Breast epithelium (tissue), 4 donors: Measurements from ENCODE around the gene FAM204A. TPM values are rescaled to one million over a fixed set of nuclear protein-coding genes. Genes with fewer than 3 reads are reported as not detected.
A peak's percentile ranks its signal among the peaks of the same experiment; 100 is the strongest.

ENCODE experiments used
- DNase-seq, 2 donors: peaks; one replicate each; pipeline ENCODE4 v3.0.0-alpha.2; 2019; ENCODE audit warnings: low spot score in 2 of 2
- H3K27ac ChIP-seq, 2 donors: fragments of 200-600 bp; sonication (generic) in 1 of 2; one replicate each; pipeline ENCODE4 v1.5.1; 2016 to 2019; ENCODE audit warnings: mild to moderate bottlenecking in 1 of 2
- H3K27me3 ChIP-seq, 2 donors: fragments of 200-600 bp; sonication (generic) in 1 of 2; one replicate each; pipeline versions ENCODE4 v1.5.1 to v1.6.0; 2017 to 2019; ENCODE audit warnings: control low read depth in 1 of 2, mild to moderate bottlenecking in 1 of 2
- H3K36me3 ChIP-seq: fragments of 200-600 bp; one replicate; pipeline ENCODE4 v1.5.1; 2019
- H3K4me1 ChIP-seq, 2 donors: fragments of 200-600 bp; sonication (generic); one replicate each; pipeline ENCODE4 v1.5.1; 2016 to 2019; ENCODE audit warnings: control low read depth in 1 of 2
- H3K4me3 ChIP-seq, 3 donors: fragments of 200-600 bp; sonication (generic); 1 replicate in 2 of 3; 2 replicates in 1 of 3; pipeline ENCODE4 v1.5.1; 2016 to 2019; ENCODE audit warnings: mild to moderate bottlenecking in 3 of 3, moderate library complexity in 2 of 3
- H3K9me3 ChIP-seq, 2 donors: fragments of 200-600 bp; sonication (generic) in 1 of 2; one replicate each; pipeline ENCODE4 v1.5.1; 2016 to 2019; ENCODE audit warnings: control low read depth in 1 of 2
- CTCF ChIP-seq, 3 donors: fragments of 450-650 bp; IDR thresholded peaks; one replicate each; pipeline ENCODE4 v1.5.1; 2016 to 2017; ENCODE audit warnings: antibody characterized with exemption in 3 of 3, mild to moderate bottlenecking in 3 of 3, moderate library complexity in 3 of 3
- POLR2A ChIP-seq: fragments of 450-650 bp; IDR thresholded peaks from one replicate; pipeline ENCODE4 v1.6.1; 2016; ENCODE audit warnings: antibody characterized with exemption, mild to moderate bottlenecking, moderate library complexity
- POLR2AphosphoS5 ChIP-seq, 3 donors: sonication (generic); formaldehyde crosslinking; IDR thresholded peaks; one replicate each; pipeline ENCODE4 v1.6.1; 2017; ENCODE audit warnings: antibody characterized with exemption in 3 of 3
- intact Hi-C: fragments of 100-400 bp; cut with DNase I; formaldehyde crosslinking; loops from one replicate; pipeline ENCODE4 v1.15.1; 2023; ENCODE audit warnings: low total_unique reads
- total RNA-seq, 3 donors: library from RNA; depleted of rRNA; stranded (reverse); fragments of >200 nt; gene quantifications; one replicate each; pipeline ENCODE4 v1.1.0, GENCODE V29; 2016

FAM204A gene
- total RNA-seq, result 10 to 100 TPM; 28.2 to 71.4 (median 59.6) TPM

GRCh38 chr10:118341791-118342637 lies at the start of gene FAM204A:
TSS of gene FAM204A (minus strand) at chr10:118342324. CDS start at chr10:118336415, 5,909 bp downstream.
- Histone ChIP-seq H3K9me3 (no peaks in the 10 kb centered on the region), H3K27ac (peak within 1 kb of the TSS; percentile 79 to 89), H3K4me1 (peaks cover 0 to 5% of the 10 kb centered on the region in 2 donors), H3K36me3 (no peaks in the 10 kb centered on the region), H3K4me3 (peak within 1 kb of the TSS; percentile 81 to 99 (median 99)), H3K27me3 (no peaks in the 10 kb centered on the region)
- intact Hi-C loops, result no loop called here
- TF ChIP-seq CTCF (IDR thresholded peaks at IDR 0.05) (no peak), POLR2AphosphoS5 (IDR thresholded peaks at IDR 0.05) (peak; percentile 86 to 92 (median 87)), POLR2A (peak; percentile 68)
- DNase-seq, result peak; percentile 95 to 96

GRCh38 chr10:118383699-118384098 lies 41.6 kb upstream of the FAM204A start:
- Histone ChIP-seq H3K4me1 (no peaks in the 10 kb centered on the region), H3K36me3 (no peaks in the 10 kb centered on the region), H3K27ac (no peak overlapping the region), H3K9me3 (no peaks in the 10 kb centered on the region), H3K4me3 (no peak overlapping the region), H3K27me3 (peaks cover 0 to 13% of the 10 kb centered on the region in 2 donors)
- DNase-seq, result no peak
- intact Hi-C loops, result no loop called here
- no peak for TF ChIP-seq POLR2AphosphoS5 (IDR thresholded peaks at IDR 0.05)
- TF ChIP-seq POLR2A, result no peak

GRCh38 chr10:118383063-118383689 lies 41.1 kb upstream of the FAM204A start:
- TF ChIP-seq CTCF (IDR thresholded peaks at IDR 0.05), result no peak
- no peak for TF ChIP-seq POLR2AphosphoS5 (IDR thresholded peaks at IDR 0.05)
- TF ChIP-seq POLR2A, result no peak
- DNase-seq, result no peak
- Histone ChIP-seq H3K9me3 (no peaks in the 10 kb centered on the region), H3K4me1 (no peaks in the 10 kb centered on the region), H3K27ac (no peak overlapping the region), H3K27me3 (peaks cover 0 to 13% of the 10 kb centered on the region in 2 donors), H3K36me3 (no peaks in the 10 kb centered on the region), H3K4me3 (no peak overlapping the region)
- intact Hi-C loops, result no loop called here

GRCh38 chr10:118374404-118374803 lies 32.3 kb upstream of the FAM204A start:
- no peaks in the 10 kb centered on the region for H3K4me1 ChIP-seq
- no peak overlapping the region for H3K4me3 ChIP-seq
- no peaks in the 10 kb centered on the region for H3K9me3 ChIP-seq
- intact Hi-C loops, result no loop called here
- no peak for TF ChIP-seq CTCF (IDR thresholded peaks at IDR 0.05)
- TF ChIP-seq POLR2AphosphoS5 (IDR thresholded peaks at IDR 0.05), result no peak
- TF ChIP-seq POLR2A, result no peak
- H3K27me3 ChIP-seq, result no peaks in the 10 kb centered on the region
- H3K27ac ChIP-seq, result no peak overlapping the region
- H3K36me3 ChIP-seq, result no peaks in the 10 kb centered on the region
- DNase-seq, result no peak

- DNase-seq, result no peak
- intact Hi-C loops, result no loop called here
- TF ChIP-seq POLR2AphosphoS5 (IDR thresholded peaks at IDR 0.05) (no peak), POLR2A (no peak), CTCF (IDR thresholded peaks at IDR 0.05) (no peak)
- H3K27me3 ChIP-seq, result no peaks in the 10 kb centered on the region
- no peaks in the 10 kb centered on the region for H3K36me3 ChIP-seq
- H3K27ac ChIP-seq, result no peak overlapping the region
- H3K9me3 ChIP-seq, result no peaks in the 10 kb centered on the region
- no peak overlapping the region for H3K4me3 ChIP-seq
- no peaks in the 10 kb centered on the region for H3K4me1 ChIP-seq
Measured at GRCh38 chr10:118373786-118374185, 31.7 kb upstream of the FAM204A start.
